Fibroblast of villous mesenchyme (primary cell): ENCODE measurements around the gene PLA2G4B. TPM values are rescaled to one million over a fixed set of nuclear protein-coding genes. Genes with fewer than 3 reads are reported as not detected.

Experiments
- DNase-seq: peaks from one replicate; pipeline ENCODE4 v3.0.0-alpha.2; 2010; ENCODE audit warnings: low read depth
- H3K4me3 ChIP-seq: 2 replicates; pipeline ENCODE4 v1.5.1; 2011; ENCODE audit warnings: low read depth, mild to moderate bottlenecking, low read length
- total RNA-seq: library from RNA; depleted of rRNA; stranded (reverse); fragments of >200 nt; gene quantifications from 2 replicates; pipeline ENCODE4 v1.2.3, GENCODE V29; 2012
- TF ChIP-seq, protein P1 (sequence below): IDR thresholded peaks from 2 replicates; pipeline ENCODE4 v1.5.1; 2012; ENCODE audit warnings: low read depth, mild to moderate bottlenecking, low read length; ENCODE audit not compliant: insufficient read depth

Gene PLA2G4B
- total RNA-seq, 1 donor = 1.3 TPM

DNA sequence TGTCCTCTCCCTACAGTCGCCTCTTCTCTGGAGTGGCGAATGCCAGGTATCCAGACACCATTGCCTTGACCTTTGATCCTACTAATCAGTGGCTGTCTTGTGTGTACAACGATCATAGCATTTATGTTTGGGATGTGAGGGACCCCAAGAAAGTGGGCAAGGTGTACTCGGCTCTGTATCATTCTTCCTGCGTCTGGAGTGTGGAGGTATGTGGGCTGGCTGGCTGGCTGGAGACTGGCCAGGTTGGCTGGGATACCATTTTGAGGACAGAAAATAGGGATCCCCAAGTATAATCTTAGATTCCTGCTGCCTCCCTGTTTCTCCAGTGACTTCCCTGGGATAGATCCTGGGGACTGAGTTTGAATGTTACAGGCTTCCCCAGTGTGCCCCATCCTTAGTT is 24.1 kb upstream of the PLA2G4B start:
- TF ChIP-seq, protein P1, sequence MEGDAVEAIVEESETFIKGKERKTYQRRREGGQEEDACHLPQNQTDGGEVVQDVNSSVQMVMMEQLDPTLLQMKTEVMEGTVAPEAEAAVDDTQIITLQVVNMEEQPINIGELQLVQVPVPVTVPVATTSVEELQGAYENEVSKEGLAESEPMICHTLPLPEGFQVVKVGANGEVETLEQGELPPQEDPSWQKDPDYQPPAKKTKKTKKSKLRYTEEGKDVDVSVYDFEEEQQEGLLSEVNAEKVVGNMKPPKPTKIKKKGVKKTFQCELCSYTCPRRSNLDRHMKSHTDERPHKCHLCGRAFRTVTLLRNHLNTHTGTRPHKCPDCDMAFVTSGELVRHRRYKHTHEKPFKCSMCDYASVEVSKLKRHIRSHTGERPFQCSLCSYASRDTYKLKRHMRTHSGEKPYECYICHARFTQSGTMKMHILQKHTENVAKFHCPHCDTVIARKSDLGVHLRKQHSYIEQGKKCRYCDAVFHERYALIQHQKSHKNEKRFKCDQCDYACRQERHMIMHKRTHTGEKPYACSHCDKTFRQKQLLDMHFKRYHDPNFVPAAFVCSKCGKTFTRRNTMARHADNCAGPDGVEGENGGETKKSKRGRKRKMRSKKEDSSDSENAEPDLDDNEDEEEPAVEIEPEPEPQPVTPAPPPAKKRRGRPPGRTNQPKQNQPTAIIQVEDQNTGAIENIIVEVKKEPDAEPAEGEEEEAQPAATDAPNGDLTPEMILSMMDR = no peak
- no peak for DNase-seq
- H3K4me3 ChIP-seq = no peak overlapping the region

DNA sequence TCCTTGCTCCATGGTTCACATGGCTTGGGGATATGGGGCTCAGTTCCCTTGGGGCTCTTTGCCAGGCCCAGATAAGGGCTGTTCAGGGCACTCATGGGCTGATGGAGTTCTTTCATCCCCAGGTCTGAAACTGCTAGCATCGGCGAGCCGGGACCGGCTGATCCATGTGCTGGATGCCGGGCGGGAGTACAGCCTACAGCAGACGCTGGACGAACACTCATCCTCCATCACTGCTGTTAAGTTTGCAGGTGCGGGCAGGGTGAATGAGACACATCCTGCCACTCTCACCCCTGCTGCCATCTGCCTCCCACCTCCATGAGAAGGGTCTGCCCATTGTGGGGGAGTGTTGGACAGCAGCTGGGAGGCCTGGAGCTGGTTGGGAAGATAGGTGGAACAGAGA is 21.9 kb upstream of the PLA2G4B start:
- H3K4me3 ChIP-seq = no peak overlapping the region
- TF ChIP-seq, protein P1 = no peak
- DNase-seq = no peak

DNA sequence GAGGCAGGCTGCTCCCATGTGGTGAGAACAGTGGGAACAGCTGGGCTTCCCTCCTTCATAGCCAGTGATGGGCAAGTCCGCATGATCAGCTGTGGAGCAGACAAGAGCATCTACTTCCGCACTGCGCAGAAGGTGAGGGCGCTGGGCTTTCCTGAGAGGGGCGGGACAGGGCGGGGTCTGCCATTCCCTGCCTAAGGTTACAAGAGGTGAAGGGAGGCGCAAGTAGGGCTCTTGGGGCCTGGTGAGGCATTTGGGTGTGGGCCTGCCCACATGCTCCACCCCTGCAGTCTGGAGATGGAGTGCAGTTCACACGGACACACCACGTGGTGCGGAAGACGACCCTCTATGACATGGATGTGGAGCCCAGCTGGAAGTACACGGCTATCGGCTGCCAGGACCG is 21.3 kb upstream of the PLA2G4B start:
- no peak for DNase-seq
- H3K4me3 ChIP-seq = no peak overlapping the region
- TF ChIP-seq, protein P1 = no peak

DNA sequence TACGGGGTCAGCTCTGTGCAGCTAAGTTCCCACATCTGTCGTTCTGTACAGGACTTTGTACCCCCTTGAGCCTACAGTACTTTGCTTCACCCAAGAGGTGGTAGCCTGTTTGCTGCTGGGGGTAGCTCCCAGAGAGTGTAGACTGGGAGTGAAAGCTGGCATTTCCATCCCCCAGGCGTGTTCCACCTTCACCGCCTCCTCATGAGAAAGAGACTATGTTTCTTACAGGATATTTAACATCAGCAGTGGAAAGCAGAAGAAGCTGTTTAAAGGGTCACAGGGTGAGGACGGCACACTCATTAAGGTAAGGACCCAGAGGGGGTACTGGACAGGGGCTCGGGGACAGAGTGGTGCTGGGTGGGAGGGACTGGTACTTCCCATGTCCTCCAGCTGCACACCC is 20.9 kb upstream of the PLA2G4B start:
- DNase-seq = no peak
- TF ChIP-seq, protein P1 = no peak
- no peak overlapping the region for H3K4me3 ChIP-seq

DNA sequence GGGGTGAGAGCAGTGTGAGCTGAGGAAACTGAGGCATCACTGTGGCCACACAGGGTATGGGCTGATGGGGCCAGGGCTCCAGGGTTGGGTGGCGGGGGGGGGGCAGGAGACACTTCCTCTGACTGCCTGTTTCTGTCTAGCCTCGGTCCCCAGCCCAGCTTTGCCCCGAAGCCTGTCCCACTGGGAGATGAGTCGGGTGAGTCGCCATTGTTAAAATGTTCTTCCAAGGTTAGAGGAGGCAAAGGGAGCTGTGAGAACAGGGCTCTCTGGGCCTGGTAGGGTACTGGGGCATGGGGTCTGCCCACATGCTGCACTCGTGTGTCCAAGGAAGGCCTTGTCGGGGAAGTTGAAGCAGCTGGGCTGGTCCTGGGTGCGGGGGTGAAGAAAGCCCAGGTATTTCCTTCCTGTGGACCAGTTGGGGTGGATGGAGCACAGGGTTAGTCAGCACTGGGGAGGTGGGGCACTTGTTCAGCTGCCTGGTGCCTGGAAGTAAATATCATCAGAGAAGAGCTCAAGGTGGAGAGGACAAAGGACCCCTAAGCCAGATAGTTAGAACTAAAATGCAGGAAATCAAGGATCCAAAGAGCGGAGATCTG is 19.1 kb upstream of the PLA2G4B start:
- DNase-seq = no peak
- H3K4me3 ChIP-seq = no peak overlapping the region
- TF ChIP-seq, protein P1 = no peak

DNA sequence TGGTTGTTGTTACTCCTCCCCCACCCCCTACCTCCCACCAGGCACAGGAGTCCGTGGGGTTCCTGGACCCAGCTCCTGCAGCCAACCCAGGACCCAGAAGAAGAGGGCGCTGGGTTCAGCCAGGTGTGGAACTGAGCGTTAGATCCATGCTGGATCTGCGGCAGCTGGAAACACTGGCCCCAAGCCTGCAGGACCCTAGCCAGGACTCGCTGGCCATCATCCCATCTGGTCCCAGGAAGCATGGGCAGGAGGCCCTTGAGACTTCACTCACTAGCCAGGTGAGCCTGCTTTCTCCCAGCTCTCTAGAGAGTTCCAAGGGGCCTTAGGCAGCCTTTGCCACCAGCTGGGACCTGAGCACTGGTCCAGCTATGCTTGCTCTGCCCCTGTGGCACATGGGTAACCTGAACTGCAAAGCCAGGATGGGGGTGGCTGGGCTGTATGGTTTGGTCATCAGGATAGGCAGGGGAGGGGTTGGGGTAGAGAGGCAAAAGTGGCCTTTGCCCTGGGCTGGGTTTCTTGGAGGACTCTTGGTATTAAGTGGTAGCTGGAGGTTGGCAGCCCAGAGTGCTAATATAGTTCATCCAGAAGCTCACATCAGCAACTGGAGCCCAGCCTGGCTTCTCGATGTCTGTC is 17.7 kb upstream of the PLA2G4B start:
- H3K4me3 ChIP-seq = no peak overlapping the region
- TF ChIP-seq, protein P1 = no peak
- no peak for DNase-seq

DNA sequence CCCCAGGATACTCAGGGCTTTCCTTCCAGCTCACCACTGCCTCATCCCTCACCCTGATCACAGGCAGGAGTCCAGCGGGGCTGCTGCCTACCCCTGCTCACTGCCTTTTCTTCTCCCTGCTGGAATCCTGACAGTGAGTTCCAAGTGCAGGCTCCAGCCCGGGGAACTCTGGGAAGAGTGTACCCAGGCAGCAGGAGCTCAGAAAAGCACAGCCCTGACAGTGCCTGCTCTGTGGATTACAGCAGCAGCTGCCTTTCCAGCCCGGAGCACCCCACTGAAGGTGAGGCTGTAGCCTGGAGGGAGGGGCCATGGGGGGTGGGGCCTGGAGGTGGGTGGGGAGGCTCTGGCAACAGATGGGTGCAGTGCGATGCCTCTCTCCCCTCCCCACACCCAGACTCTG is 16.8 kb upstream of the PLA2G4B start:
- DNase-seq = no peak
- TF ChIP-seq, protein P1 = no peak
- H3K4me3 ChIP-seq = no peak overlapping the region
